Germinal center (tissue), 1 donor: ENCODE results near the gene CDK12.

Experiments used
- DNase-seq: peaks from one replicate; pipeline ENCODE4 v3.0.0; 2012; ENCODE audit warnings: mixed read lengths, low spot score

The CDK12 gene

DNA sequence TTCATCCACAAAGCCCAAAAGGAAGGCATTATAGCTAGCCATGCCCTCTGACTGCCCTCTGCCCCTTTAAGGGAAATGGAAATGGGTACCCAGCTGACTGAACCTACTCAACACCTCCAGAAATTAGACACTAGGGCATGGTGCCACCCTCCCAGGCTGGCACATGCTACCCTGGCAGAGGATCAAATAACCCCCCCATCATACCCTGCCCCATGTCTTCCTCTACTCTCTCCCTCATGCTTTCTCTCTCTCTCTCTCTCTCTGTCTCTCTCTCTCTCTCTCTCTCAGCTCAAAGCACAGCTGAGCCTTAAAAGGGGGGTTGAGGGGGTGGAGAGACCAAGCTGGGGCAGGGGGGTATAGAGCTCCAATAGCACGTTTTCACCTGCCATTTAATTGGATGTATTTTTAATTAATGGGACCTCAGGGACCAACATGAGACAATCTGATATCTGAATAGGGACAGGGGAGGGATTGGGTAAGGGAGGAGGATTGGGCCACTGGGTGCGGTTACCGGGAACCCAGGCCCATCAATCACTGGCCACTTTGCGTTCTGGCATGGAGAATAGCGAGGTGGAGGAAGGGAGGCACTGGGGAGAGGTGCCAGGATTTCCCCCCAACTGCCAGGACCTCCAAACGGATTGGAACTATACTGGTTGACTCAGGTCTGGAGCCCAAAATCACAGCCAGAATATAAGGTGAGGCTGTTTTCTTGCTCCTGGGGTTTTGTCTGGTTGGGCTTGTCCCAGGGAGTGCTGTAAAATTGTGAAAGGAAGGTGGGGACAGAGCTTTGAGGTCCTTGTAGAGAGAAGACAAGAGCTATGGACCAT, 88.7 kb downstream of the CDK12 start:
- no peak for DNase-seq

DNA sequence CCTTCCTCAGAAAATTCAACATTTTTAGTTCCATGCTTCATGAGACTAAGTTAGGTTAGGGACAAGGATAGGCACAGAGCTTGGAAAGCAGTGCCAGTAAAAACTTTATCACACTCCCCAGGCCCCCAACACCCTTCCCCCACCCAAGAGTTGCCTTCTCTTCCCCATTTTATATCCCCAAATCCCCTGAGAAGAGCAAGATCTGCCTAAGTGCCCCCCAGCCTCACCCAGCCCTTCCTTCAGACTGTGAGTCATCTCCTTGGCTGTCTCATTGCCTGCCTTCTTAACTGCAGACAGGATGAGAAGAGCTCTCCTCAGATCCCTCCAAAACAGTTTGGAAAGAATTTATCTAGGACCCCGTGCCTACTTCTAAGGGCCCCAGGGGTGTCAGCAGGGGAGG, 90.6 kb downstream of the CDK12 start:
- no peak for DNase-seq

DNA sequence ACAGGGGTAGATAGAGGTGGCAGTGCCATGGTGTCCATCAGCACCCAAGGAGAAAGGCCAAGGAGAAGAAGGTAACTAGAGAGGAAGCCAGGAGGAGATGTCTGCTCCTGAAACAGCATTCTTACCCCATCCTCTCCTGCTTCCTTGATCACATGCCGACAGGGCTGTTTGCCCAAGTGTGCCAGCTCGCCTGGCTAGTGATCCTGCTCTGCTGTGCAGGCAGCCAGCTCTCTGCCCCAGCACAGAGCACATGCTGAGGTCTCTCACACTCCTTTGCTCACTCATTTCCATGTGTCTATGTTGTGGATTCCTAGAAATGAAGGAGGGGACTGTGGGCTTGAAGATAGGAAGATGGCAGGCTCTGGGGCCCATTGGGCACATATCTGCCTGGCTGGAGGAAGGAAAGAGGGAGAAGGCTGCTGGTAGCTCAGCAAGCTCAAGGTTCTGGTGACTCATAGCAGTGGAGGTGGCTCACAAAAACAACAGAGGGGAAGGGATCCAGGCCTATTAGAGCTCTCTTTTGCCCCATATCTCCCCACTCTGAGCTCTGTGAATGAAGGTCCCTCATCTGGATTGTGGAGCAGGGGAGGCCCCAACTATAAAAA, 92.2 kb downstream of the CDK12 start:
- DNase-seq, result no peak

DNA sequence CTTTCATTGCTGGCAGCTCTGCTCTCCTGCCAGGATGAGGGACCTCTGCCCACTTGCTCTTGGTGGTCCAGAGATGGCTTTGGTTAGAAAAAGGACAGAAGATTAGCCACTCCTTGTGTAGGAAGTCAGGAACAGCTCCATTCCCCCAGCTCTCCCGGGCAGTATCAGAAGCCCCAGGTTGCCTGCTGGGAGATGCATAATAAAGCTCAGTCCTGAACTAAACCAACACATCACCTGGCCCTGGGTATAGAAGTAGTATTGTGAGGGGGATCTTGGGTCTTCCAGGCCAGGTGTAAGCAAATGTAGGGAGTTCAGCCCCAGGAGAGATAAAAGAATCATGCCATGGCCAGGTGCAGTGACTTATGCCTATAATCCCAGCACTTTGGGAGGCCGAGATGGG, 94.1 kb downstream of the CDK12 start:
- no peak for DNase-seq

DNA sequence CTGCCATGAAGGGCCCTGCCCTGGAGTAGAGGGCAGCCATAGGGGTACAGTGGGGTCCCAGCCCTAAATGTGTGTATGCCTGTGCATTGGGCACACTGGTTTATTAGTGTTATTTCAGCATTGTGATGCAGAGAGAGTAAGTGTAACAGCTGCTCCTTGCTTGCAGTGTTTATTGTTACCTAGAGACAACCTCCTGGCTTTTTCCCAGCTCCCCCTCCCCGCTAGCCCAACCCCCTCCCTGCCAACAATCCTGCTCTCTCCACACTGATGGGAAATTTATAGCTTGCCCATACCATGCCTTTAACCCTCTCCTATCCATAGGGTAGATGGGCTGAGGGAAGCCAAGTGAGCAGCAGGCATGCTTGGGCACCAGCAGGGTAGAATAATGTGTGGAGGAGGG, 95.1 kb downstream of the CDK12 start:
- no peak for DNase-seq

DNA sequence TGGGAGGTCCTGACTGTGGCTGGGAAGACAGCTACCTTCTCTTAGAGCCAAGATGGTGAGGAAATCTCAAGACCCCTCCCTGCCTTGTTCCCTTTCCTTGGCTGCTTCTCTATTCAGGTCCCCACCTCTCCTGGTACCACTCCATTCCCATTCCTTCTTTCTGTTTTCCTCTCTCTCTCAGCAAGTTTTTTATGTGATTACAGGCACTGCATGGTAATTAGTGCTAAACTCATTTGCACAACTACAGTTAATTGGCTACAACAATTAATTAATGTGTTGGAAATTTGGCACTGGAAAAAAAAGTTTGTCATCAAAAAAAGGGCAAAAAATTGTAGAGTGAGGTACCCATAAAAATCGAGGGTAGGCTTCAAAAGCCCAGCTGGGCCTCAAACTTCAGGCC, 101.1 kb downstream of the CDK12 start:
- no peak for DNase-seq

DNA sequence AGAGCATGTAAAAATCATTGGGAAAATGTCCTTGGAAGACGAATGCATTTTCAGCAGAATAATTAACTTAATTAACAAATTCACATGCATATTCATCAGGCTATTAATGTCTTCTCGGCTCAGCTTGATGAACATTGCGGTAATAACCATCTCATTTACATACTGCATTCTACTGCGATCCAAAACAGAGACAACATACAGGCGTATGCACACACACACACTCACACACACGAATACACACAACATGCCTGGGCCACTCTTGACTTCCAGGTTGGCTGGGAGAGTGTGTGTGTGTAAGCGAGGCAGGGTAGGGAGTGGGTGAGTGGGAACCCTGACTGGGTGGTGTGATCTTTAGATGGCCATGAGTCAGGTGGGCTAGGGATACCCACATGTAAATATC, 101.7 kb downstream of the CDK12 start:
- DNase-seq, result no peak

DNA sequence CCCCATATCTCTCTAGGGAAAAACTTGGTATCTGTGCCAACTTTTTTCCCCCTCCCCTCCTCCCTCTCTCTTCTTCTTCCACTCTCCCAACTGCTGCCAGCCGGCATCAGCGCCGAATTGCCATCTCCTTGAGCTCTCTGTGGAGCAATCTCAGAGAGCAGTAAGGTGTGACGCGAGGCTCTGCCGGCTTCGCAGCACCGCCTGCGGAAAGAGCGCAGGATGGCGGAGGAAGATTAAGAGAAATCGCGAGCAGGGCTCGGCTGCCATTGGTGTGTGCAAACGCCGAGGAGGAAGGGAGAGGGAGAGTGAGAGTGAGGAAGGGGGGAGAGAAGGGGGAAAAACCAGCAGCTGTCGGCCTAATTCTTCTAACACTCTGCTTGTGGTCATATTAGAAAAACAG, 102.2 kb downstream of the CDK12 start:
- DNase-seq, result no peak

DNA sequence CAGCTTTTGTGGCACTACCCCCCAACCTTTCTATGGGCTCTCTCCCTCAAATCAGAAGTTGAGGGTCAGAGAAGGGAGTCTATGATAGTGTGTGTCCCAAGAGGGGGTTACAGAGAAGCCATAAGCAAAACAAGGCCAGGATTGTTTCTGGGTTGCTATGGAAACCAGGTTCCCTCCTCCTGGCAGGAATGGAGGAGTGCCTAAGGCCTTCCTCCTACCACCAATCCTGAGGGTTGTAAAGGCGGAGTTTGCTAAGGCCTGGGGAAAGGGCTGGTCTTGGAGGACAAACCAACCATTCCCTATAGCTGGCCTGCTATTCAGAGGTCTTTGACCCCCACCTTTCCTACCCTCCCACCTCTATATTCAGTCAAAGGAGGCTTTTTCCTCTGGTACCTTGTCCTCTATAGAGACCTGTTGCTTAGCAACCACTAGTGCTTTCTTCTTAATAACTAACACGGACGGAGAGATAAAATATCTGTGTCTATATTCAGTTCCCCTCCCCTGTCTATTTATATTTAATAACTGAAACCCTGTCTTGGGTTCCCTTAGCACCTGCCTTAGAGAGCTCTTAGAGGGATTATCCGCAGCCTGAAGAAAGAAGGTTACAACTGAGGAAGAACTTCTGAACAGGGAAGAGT, 103.0 kb downstream of the CDK12 start:
- DNase-seq, result no peak

DNA sequence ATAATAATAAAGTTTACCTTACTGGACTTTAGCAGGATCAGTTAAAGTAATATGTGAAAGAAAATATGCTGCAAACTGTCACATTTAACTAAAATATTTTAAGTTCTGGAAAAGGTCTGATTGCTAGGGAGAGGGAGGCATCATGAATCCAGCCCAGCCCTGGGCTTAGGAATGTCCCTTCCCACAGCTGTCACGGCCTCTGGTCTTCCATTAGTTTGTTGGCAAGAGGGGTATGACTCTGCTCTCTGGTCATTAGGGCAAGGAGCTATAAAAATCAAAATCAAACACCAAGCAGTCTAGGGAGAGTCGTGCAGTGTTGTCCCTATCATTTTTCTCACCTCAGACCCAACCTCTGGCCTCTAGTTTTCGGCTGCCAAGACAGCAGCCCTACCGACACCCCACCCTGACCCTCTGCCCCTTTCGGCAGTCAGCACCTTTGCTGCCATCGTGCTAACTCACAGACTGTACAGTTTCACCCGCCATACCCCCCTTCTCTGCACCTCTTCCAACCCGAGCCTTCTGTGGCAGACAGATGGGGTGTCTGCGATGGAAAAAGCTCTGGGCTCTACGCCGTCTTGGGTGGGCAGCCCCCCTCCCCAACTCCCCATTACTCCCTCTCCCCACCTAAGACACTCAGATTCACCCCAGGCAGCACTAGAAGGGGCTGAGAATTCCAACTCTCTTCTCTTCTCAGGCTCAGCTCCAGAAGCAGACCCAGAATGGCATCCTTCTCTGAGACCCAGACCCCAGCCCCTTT, 105.0 kb downstream of the CDK12 start:
- DNase-seq, result no peak

DNA sequence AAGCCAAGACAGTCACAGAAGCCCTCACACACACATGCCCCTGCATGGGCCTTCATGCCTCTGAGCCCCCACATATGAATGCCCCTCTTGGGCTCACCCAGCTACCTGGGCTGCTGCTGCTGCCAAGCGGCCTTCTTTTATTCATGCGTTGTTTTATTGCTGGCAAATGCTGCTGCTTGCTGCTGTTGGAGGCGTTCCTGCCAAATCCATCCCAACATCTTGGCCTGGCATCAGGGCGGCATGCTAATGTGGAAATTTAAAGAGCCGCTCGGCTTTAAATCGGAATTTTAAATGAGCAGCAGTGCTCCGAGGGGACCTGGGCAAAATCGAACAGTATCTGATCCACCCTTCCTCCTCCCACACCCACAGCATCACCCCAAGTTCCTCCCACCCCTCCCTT, 107.4 kb downstream of the CDK12 start:
- DNase-seq, result no peak

DNA sequence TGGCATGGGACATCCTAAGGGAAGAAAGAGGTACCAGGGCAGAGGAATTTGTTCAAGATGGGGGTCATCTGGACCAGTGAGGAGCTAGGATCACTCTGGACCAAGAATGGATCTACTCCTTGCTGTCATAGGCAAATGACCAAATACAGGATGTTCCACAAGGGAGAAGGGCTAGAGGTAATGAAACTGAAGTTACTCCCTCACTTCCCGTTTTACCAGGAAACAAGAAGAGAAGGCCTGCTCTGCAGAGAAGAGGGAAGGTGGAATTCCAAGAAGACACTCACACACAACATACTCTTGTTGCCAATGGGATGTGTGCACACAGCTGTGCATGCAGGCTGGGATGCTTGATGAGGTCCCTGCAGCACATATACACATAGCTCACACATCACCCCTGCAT, 107.8 kb downstream of the CDK12 start:
- DNase-seq, result no peak

DNA sequence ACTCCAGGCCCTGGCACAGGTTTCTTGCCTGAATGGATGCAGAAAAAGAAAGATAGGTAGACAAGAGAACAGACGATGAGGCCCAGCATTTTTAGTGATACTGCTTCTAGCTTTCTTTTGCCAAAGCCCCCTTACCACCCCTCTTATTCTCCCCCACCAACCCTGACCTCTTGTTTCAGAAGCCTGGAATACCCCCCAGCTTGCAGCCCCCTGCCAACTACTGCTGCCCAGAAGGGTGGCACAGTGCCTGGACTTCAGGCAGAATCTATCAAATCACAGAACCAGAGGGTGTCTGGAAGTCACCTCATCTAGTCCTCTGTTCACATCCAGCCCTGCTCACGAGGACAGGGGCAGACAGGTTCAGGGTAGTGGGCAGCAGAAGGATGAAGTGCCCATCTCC, 110.8 kb downstream of the CDK12 start:
- no peak for DNase-seq

DNA sequence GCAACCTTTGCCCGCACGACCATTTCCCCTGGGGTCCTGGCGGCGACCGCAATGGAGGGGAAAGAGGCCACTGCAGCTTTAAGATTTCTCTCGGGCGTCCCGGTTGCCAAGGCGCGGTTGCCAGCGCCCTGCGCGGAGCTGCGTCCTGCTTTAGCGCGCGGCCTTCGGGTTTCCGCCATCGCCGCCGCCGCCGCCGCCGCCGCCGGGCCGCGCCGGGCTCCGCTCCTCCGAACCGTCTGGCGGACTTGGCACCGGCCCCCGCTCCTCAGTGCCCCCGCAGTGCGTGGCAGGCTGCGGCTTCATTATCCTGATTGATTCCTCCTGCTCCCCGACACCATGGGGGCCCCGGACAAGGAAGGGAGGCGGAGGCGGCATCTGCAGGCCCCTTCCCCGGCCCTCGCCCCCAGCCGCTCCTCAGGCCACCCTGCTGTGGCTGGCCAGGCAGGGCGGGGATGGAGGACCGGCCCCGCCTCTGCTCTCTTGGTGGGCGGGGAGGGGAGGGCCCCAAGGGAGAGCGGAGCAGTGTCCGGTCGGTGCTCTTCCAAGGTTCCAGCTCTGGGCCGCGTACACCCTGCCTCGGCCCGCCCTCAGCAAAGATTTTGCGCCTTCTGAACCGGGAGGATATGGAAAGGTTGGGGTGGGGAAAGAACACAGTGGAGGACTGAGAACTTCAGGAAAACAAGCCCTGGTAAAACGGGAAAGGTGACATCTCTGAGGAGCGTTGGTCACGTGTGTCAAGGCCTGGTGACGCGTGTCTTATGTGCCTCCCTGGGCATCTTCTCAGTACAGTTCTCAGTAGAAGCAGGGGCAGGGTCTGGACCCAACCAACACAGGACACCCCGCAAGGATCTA, 112.4 kb downstream of the CDK12 start:
- DNase-seq, result peak; percentile 75

DNA sequence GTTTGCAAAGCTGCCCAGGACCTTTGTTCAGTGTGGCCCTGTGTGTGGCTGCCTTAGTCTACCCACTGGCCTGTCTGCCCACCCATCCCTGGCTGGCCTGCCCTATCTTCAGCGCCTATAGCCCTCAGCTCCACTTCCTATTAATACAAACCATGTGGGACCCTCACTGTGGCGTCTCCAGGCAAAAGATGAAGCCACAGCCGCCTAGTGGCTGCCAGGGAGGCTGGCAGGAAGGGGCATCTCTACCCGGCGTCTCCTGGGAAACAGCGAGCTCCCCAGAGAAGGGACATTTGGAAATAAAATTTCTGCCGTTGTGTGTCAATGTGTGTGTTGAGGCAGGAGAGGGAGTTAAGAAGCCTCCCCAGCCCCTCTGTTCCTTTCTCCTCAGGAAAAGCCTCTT, 114.9 kb downstream of the CDK12 start:
- peak; percentile 53 for DNase-seq

DNA sequence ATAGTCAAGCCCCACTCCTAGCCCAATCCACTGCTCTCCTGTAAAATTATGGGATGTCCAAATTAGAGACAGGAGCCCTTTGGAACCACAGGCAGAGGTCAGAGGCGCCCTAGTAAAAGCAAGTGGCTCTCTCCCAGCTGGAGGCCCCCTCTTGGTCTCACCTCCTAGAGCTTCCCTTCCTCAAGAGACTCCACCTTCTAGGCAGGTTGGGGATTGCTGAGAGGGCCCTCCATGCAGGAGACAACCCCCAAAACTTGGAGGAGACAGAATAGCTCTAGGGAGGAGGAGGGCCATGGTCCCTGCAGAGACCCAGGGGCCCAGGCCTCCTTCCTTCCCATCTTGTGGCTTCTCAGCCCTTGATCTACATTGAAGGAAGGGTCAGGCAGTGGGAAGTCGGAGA, 117.0 kb downstream of the CDK12 start:
- no peak for DNase-seq

DNA sequence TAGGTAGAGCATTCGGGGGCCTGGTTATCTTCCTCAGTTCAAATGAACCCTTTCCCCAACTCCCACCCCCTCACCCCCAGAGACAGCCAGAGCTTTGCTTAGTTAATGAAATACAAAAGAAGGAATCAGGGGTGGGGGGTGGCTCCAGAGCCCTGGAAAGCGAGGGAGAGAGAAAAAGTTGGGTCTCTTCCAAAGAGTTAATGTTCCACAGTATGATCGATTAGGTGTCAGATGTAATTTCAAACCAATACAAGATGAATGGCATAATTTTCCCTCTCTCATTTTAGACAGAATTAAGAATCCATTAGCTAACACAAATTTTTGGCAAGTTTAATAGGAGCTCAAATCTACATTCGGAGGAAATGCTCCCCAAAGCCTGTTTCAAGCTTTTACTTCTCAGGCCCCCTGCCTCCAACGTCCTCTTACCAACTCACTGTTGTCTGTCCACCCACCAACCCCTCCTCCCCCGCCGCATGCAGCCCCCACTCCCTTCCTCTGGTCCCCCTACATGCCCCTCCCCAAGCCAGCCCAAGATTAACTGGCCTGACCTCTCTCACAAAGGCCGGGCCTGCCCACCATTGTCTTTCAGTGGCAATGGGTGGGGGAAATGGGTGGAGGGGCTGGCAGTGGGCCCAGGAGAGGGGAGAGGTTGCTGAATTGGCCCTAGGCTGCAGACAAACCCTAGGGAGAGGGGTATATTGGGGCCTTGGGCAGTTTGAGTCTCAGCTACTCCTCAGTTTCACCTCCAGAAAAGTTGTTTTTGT, 118.2 kb downstream of the CDK12 start:
- no peak for DNase-seq

DNA sequence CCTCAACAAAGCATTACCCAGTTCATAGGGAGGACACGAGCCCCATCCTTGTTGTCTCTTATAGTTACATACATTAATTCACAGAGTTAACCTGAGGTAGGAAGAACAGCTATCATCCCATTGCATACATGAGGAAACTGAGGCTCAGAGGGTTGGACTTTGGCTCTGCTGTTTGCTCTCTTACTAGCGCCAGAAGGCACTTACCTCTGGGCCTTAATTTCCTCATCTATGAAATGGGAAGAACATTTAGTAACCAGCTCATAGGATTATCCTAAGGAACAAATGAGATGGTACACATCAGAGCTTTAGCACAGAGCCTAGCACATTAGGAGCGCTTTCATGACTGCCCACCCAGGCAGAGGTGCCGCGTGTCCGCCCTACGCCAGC, 118.8 kb downstream of the CDK12 start:
- DNase-seq, result no peak

DNA sequence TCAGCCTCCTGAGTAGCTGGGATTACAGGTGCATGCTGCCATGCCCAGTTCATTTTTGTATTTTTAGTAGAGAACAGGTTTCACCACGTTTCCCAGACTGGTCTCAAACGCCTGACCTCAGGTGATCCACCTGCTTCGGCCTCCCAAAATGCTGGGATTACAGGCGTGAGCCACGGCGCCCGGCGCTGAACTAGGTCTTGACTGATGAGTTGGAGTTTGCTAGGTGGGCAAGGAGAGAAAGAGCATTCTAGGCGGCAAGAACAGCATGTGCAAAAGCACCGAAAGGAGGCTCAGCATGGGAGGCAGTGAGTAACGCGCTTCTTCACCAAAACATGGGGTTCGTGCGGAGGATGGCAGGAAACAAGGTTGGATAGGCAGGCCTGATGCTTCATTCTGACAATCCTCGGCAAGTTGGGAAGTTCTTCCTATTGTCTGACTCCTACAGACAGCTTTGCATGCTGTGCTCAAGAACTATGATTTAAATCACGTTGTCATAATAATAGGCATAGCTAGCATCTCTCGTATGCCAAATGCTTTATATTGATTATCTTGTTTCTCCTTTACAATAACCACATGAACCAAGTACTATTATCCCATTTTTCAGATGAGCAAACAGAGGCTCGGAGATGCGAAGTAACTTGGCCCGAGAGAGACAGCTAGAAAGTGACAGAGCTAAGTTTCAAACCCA, 119.9 kb downstream of the CDK12 start:
- DNase-seq, result no peak

DNA sequence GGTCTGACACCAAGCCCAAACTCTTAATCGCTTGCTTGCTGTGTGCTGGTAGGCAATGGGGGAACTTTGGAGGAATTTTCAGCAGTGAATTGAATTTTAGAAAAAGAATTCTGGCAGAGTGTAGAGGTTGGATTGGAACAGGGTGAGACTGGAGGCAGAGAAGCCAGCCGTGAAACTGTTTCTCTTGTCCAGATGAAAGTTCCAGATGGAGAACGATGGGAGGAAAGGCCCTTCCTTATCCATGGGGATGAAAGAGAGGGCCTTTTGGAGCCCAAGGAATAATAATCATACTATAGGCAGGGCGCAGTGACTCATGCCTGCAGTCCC, 120.4 kb downstream of the CDK12 start:
- DNase-seq, result no peak

DNA sequence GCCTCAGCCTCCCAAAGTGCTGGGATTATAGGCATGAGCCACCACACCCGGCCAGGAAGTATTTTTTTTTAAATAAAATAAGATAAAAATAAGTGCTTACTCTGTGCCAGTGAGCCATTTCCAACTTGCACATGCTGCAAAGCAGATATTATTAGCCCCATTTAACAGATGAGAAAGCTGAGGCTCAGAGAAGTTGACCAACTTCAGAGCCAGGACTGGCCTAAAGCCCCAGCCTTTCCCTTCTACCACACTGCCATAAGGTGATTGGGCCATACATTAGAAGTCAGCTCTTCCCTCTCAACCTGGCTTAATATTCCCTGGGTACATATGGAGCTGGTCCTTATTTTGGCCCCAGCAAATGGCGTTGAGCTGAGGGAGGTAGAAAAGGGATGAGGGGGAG, 121.4 kb downstream of the CDK12 start:
- DNase-seq, result no peak
